Common myeloid progenitor, CD34-positive (primary cell): ENCODE results near the gene CDCA5.

ENCODE experiments used
- CTCF ChIA-PET: fragments of 350-600 bp; sonication (Branson Sonifier 250); formaldehyde crosslinking; loops from one replicate; lab custom pipeline; 2021; ENCODE audit warnings: antibody characterized with exemption; lab: Charles Lee
- POLR2A ChIA-PET: fragments of 350-600 bp; sonication (Branson Sonifier 250); formaldehyde crosslinking; loops from one replicate; lab custom pipeline; 2021; ENCODE audit warnings: antibody characterized with exemption; lab: Charles Lee
- DNase-seq, 3 donors: peaks; one replicate each; pipeline versions ENCODE4 v3.0.0 to v3.0.0-alpha.2; 2013
- H3K27ac ChIP-seq, 2 experiments: 1 replicate in 1 of 2; 2 replicates in 1 of 2; pipeline ENCODE4 v1.7.0; 2013; ENCODE audit warnings: inconsistent platforms in 2 of 2, low read length in 2 of 2, mild to moderate bottlenecking in 2 of 2, low read depth in 1 of 2, moderate library complexity in 1 of 2; ENCODE audit not compliant: severe bottlenecking in 2 of 2, insufficient read depth in 1 of 2, poor library complexity in 1 of 2
- H3K27me3 ChIP-seq, 5 experiments: replicated peaks in 2 of 5; 1 replicate in 3 of 5; 2 replicates in 2 of 5; pipeline versions ENCODE4 v1.6.1 to v1.7.0; 2013; ENCODE audit warnings: low read length in 4 of 5, mild to moderate bottlenecking in 2 of 5, moderate library complexity in 2 of 5, inconsistent platforms in 1 of 5; ENCODE audit not compliant: insufficient read depth in 5 of 5, control insufficient read depth in 4 of 5
- H3K36me3 ChIP-seq, 4 experiments: 1 replicate in 2 of 4; 2 replicates in 2 of 4; pipeline versions ENCODE4 v1.6.1 to v1.7.0; 2013; ENCODE audit warnings: low read length in 3 of 4, control low read depth in 1 of 4, mild to moderate bottlenecking in 1 of 4; ENCODE audit not compliant: control insufficient read depth in 4 of 4, insufficient read depth in 4 of 4
- H3K4me1 ChIP-seq, 4 experiments: 1 replicate in 3 of 4; 2 replicates in 1 of 4; pipeline versions ENCODE4 v1.6.1 to v1.7.1; 2013; ENCODE audit warnings: low read length in 3 of 4, mild to moderate bottlenecking in 3 of 4, control low read depth in 1 of 4, inconsistent platforms in 1 of 4, moderate library complexity in 1 of 4; ENCODE audit not compliant: control insufficient read depth in 4 of 4, insufficient read depth in 4 of 4; ENCODE audit errors: control extremely low read depth in 1 of 4
- H3K4me3 ChIP-seq, 7 experiments: 1 replicate in 4 of 7; 2 replicates in 3 of 7; pipeline versions ENCODE4 v1.5.1 to v1.7.0; 2013; ENCODE audit warnings: mild to moderate bottlenecking in 7 of 7, low read length in 6 of 7, moderate library complexity in 6 of 7, inconsistent platforms in 2 of 7, low read depth in 2 of 7, control low read depth in 1 of 7; ENCODE audit not compliant: insufficient read depth in 4 of 7, control insufficient read depth in 1 of 7; ENCODE audit errors: extremely low read depth in 1 of 7
- H3K9me3 ChIP-seq, 5 experiments: 1 replicate in 4 of 5; 2 replicates in 1 of 5; pipeline versions ENCODE4 v1.6.1 to v1.7.1; 2013; ENCODE audit warnings: low read length in 4 of 5, mild to moderate bottlenecking in 2 of 5, inconsistent platforms in 1 of 5, low read depth in 1 of 5, moderate library complexity in 1 of 5; ENCODE audit not compliant: control insufficient read depth in 4 of 5, insufficient read depth in 2 of 5; ENCODE audit errors: control extremely low read depth in 1 of 5
- WGBS: methylation state at CpG from one replicate; pipeline ENCODE4 v1.1.5; 2013; ENCODE audit not compliant: insufficient coverage; 5-methylcytosine and 5-hydroxymethylcytosine counted together

Gene CDCA5

GRCh38 chr11:65107751-65108468 lies 24.1 kb upstream of the CDCA5 start:
- Histone ChIP-seq H3K9me3 (no peaks in the 10 kb centered on the region), H3K4me3 (no peak overlapping the region), H3K36me3 (peaks cover 2 to 54% (median 38%) of the 10 kb centered on the region in 4 experiments), H3K4me1 (peaks cover 0 to 23% (median 21%) of the 10 kb centered on the region in 4 experiments), H3K27me3 (no peaks in the 10 kb centered on the region), H3K27ac (no peak overlapping the region)
- ChIA-PET CTCF (interaction anchor here (1.0 to 4.7 kb wide), 6 partner anchors 11 to 72 kb away, joined by 3 to 35 read pairs (median 4); partner anchors contain the start of genes FAU and MRPL49), POLR2A (interaction anchor here (0.9 to 1.1 kb wide), 2 partner anchors 8 to 74 kb away, joined by 3 to 4 read pairs; partner anchors contain the start of gene CAPN1)
- 98% methylated on average over 41 of the region's 52 CpGs for WGBS
- DNase-seq = no peak

GRCh38 chr11:65107078-65107477 lies 23.2 kb upstream of the CDCA5 start:
- POLR2A ChIA-PET = interaction anchor here (0.9 kb wide), 1 partner anchor 7 kb away, joined by 4 read pairs; no protein-coding TSS in a partner anchor
- CTCF ChIA-PET = interaction anchor here (1.2 to 1.9 kb wide), 4 partner anchors 10 to 79 kb away, joined by 3 to 7 read pairs (median 4); no protein-coding TSS in a partner anchor
- no peak for DNase-seq
- H3K4me1 ChIP-seq = peaks cover 0 to 15% (median 15%) of the 10 kb centered on the region in 4 experiments
- no peaks in the 10 kb centered on the region for H3K27me3 ChIP-seq
- 98% methylated on average over 11 of the region's 15 CpGs for WGBS
- H3K4me3 ChIP-seq = no peak overlapping the region
- peaks cover 2 to 62% (median 41%) of the 10 kb centered on the region in 4 experiments for H3K36me3 ChIP-seq
- no peaks in the 10 kb centered on the region for H3K9me3 ChIP-seq
- H3K27ac ChIP-seq = no peak overlapping the region

- CTCF ChIA-PET = interaction anchor here (1.1 to 3.6 kb wide), 3 partner anchors 7 to 90 kb away, joined by 3 to 28 read pairs (median 3); partner anchors contain the start of gene TM7SF2
- Histone ChIP-seq H3K4me3 (no peak overlapping the region), H3K4me1 (no peaks in the 10 kb centered on the region), H3K9me3 (no peaks in the 10 kb centered on the region), H3K27ac (no peak overlapping the region), H3K27me3 (no peaks in the 10 kb centered on the region), H3K36me3 (peaks cover 2 to 60% (median 33%) of the 10 kb centered on the region in 4 experiments)
- WGBS = 86% methylated on average over 1 of the region's 4 CpGs
- DNase-seq = no peak
- POLR2A ChIA-PET = no interaction called here
Measured at GRCh38 chr11:65104628-65105027, 20.8 kb upstream of the CDCA5 start.

GRCh38 chr11:65103476-65103875 lies 19.6 kb upstream of the CDCA5 start:
- Histone ChIP-seq H3K4me3 (no peak overlapping the region), H3K4me1 (no peaks in the 10 kb centered on the region), H3K27me3 (no peaks in the 10 kb centered on the region), H3K36me3 (peaks cover 2 to 56% (median 27%) of the 10 kb centered on the region in 4 experiments), H3K9me3 (no peaks in the 10 kb centered on the region), H3K27ac (no peak overlapping the region)
- CTCF ChIA-PET = interaction anchor here (1.0 to 3.6 kb wide), 6 partner anchors 8 to 254 kb away, joined by 3 to 28 read pairs (median 3); partner anchors contain the start of gene TM7SF2
- DNase-seq = no peak
- POLR2A ChIA-PET = no interaction called here

- Histone ChIP-seq H3K4me3 (no peak overlapping the region), H3K36me3 (peaks cover 2 to 51% (median 27%) of the 10 kb centered on the region in 4 experiments), H3K9me3 (no peaks in the 10 kb centered on the region), H3K27me3 (no peaks in the 10 kb centered on the region), H3K27ac (no peak overlapping the region), H3K4me1 (peaks cover 0 to 2% (median under 1%) of the 10 kb centered on the region in 4 experiments)
- DNase-seq = no peak
- WGBS = 94% methylated on average over 7 of the region's 8 CpGs
- CTCF ChIA-PET = interaction anchor here (0.5 to 3.6 kb wide), 6 partner anchors 9 to 253 kb away, joined by 3 to 28 read pairs (median 4); partner anchors contain the start of gene TM7SF2
- POLR2A ChIA-PET = no interaction called here
Measured at GRCh38 chr11:65102142-65103095, 18.6 kb upstream of the CDCA5 start.

GRCh38 chr11:65100674-65101350 lies 17.0 kb upstream of the CDCA5 start:
- Histone ChIP-seq H3K27me3 (no peaks in the 10 kb centered on the region), H3K9me3 (no peaks in the 10 kb centered on the region), H3K4me3 (no peak overlapping the region), H3K36me3 (peaks cover under 1 to 42% (median 22%) of the 10 kb centered on the region in 4 experiments), H3K4me1 (peaks cover 4 to 11% (median 7%) of the 10 kb centered on the region in 4 experiments), H3K27ac (peak overlapping the region in 1 of 2 experiments; percentile 41)
- DNase-seq = no peak
- ChIA-PET POLR2A (interaction anchor here (2.0 kb wide), 1 partner anchor 10 kb away, joined by 5 read pairs; no protein-coding TSS in a partner anchor), CTCF (interaction anchor here (1.3 to 4.9 kb wide), 4 partner anchors 11 to 97 kb away, joined by 4 to 56 read pairs (median 17); partner anchors contain the start of gene TM7SF2)
- 100% methylated on average over 3 of the region's 6 CpGs for WGBS
